SKM-1 treated with dmso at 0.1 percent for 144 hours (cell line): Measurements from ENCODE around the gene CAMKMT.
A peak's percentile ranks its signal among the peaks of the same experiment; 100 is the strongest.

Experiments used
- DNase-seq: peaks from one replicate; lab custom pipeline; 2025; ENCODE audit not compliant: unreplicated experiment; lab: John Stamatoyannopoulos, UW

CAMKMT gene

GRCh38 chr2:44361330-44362206 is at the start of gene CAMKMT, which contains the start of gene PREPL:
TSS of gene CAMKMT (plus strand) at chr2:44361947.
TSS of gene PREPL (minus strand) at chr2:44361494. CDS start at chr2:44346342, 15,152 bp downstream.
- peak; percentile 95 for DNase-seq

- no peak for DNase-seq
Observed at GRCh38 chr2:44314362-44314761, 47.4 kb upstream of the CAMKMT start.

- DNase-seq: no peak
Observed at GRCh38 chr2:44315945-44316344, 45.8 kb upstream of the CAMKMT start.

- DNase-seq: no peak
Observed at GRCh38 chr2:44320832-44321231, 40.9 kb upstream of the CAMKMT start.

- DNase-seq: no peak
Observed at GRCh38 chr2:44321360-44321759, 40.4 kb upstream of the CAMKMT start.

- DNase-seq: no peak
Observed at GRCh38 chr2:44324971-44325426, 36.7 kb upstream of the CAMKMT start.

GRCh38 chr2:44325897-44326296 is 35.9 kb upstream of the CAMKMT start:
- DNase-seq: no peak

GRCh38 chr2:44326548-44327264 is 35.0 kb upstream of the CAMKMT start:
- DNase-seq: no peak

GRCh38 chr2:44328750-44329149 is 33.0 kb upstream of the CAMKMT start:
- no peak for DNase-seq

GRCh38 chr2:44329343-44329742 is 32.4 kb upstream of the CAMKMT start:
- DNase-seq: no peak

GRCh38 chr2:44330801-44331200 is 30.9 kb upstream of the CAMKMT start:
- no peak for DNase-seq

GRCh38 chr2:44333994-44334393 is 27.8 kb upstream of the CAMKMT start:
- no peak for DNase-seq

GRCh38 chr2:44335806-44336538 is 25.8 kb upstream of the CAMKMT start:
- no peak for DNase-seq

GRCh38 chr2:44342854-44343253 is 18.9 kb upstream of the CAMKMT start:
- no peak for DNase-seq

GRCh38 chr2:44347526-44347925 is 14.2 kb upstream of the CAMKMT start:
- DNase-seq: no peak

GRCh38 chr2:44348400-44348799 is 13.3 kb upstream of the CAMKMT start:
- DNase-seq: no peak

- no peak for DNase-seq
Observed at GRCh38 chr2:44349506-44349905, 12.2 kb upstream of the CAMKMT start.

- no peak for DNase-seq
Observed at GRCh38 chr2:44351088-44351487, 10.7 kb upstream of the CAMKMT start.

GRCh38 chr2:44351676-44352075 is 10.1 kb upstream of the CAMKMT start:
- no peak for DNase-seq

GRCh38 chr2:44352510-44352909 is 9.2 kb upstream of the CAMKMT start:
- DNase-seq: no peak

- DNase-seq: no peak
Observed at GRCh38 chr2:44354761-44355160, 7.0 kb upstream of the CAMKMT start.
